Measurements from ENCODE around the gene CD2AP.

- TF ChIP-seq, protein P1, sequence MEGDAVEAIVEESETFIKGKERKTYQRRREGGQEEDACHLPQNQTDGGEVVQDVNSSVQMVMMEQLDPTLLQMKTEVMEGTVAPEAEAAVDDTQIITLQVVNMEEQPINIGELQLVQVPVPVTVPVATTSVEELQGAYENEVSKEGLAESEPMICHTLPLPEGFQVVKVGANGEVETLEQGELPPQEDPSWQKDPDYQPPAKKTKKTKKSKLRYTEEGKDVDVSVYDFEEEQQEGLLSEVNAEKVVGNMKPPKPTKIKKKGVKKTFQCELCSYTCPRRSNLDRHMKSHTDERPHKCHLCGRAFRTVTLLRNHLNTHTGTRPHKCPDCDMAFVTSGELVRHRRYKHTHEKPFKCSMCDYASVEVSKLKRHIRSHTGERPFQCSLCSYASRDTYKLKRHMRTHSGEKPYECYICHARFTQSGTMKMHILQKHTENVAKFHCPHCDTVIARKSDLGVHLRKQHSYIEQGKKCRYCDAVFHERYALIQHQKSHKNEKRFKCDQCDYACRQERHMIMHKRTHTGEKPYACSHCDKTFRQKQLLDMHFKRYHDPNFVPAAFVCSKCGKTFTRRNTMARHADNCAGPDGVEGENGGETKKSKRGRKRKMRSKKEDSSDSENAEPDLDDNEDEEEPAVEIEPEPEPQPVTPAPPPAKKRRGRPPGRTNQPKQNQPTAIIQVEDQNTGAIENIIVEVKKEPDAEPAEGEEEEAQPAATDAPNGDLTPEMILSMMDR (IDR thresholded peaks at IDR 0.05; ENCODE audit: poor library complexity) = no peak
- no peak for TF ChIP-seq EZH2 (IDR thresholded peaks at IDR 0.05; ENCODE audit: borderline replicate concordance)
- TF ChIP-seq EZH2phosphoT487 (IDR thresholded peaks at IDR 0.05; ENCODE audit: low read depth, severe bottlenecking, unreplicated experiment) = no peak
These were observed 144.4 kb downstream of the CD2AP start for GRCh38 chr6:47621838-47622449.
